Activated CD8-positive, alpha-beta memory T cell treated with anti-CD3 and anti-CD28 coated beads for 4 hours (primary cell): ENCODE results near the gene HOXA4.

Source experiments
- DNase-seq, 2 donors: peaks; one replicate each; pipeline ENCODE4 v3.0.0-alpha.2; 2020; ENCODE audit warnings: low read depth in 2 of 2

HOXA4 gene

DNA sequence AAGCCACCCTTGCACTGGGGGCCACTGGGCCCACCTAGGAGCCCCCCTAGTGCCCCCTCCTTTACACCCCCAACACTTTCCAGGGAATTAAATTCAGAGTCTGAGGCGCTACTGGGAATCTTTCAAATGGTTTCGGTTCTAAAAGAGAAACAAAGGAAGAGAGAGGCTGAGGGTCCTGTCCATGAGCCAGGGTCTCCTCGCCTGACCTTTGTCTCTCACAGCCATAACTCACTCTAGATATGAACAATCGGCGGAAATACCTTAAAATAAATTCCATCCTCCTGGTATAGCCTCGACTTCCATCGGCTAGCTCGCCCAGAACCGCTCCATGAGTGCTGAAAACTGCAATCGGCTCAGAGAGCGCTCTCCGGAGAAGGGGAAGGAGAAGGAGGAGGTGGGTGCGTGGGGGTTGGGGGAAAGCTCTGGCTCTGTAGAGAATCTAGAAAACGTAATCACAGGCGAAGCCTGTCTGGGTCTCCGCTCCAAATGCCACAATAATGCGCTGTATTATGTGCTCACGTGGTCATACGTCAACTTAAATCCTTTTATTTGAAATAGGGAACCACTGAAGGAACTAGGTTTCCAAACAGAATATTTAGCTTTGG is 12.6 kb downstream of the HOXA4 start:
- no peak for DNase-seq

DNA sequence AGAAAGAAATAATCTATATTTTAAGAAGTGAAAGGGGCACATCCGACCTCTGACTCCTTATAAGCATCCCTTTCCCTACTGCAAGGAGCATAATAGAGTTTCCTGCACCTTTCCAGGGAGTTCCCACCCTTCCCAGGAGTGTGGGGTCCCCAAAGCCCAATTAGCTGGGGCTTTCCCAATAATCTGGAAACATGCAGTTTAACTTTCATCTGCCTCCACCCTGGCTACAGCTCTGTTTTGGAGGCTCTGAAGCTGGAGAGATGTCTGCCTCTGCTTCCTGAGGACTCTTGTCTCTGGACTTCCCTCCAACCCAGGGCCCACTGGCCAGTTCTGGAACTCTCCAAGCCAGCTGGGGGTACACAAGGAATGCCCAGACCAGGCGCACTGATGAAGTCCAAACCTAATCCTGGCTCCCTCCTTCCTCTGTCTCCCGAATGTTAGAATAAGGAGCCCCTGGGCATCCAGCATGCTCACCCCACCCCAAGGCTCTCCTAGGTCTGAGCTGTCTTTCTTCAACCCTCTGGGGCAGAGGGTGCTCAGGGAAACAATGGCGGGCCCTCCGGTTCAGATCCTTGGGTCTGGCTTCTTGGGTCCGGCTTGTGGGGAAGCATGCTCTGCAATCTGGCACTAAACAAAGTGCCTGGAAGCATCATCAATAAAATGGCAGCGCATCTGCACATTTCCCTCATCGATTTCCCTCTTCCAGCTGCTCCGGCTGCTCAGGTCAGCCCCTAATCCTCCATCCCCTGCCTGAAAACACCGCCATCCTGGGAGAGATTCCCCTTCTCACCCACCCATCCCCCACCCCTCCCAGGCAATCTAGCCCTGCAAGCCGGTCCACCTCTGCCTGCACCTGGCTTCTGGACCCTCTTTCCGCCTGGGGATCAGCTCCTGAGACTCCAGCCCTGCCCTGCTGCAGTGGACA is 13.3 kb downstream of the HOXA4 start:
- DNase-seq, result no peak

- DNase-seq, result no peak
Observed at GRCh38 chr7:27116031-27116961, 14.3 kb downstream of the HOXA4 start.

GRCh38 chr7:27115221-27116026 is 15.1 kb downstream of the HOXA4 start:
- no peak for DNase-seq

DNA sequence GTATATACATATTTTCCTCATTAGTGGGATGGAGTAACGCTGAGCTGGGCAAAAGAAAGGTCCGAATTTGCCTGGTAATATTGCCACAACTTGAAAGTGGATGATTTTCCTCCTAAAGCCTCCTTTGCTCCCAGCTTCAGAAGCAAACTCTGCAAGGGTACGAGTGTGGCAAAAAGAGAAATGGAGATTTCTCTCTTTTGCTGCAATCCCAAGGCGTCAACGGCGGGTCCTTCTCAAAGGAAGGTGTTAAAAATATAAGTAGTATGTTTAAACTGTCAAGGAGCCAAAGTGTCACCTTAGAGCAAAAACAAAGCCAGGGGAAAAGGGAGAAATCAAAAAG is 15.7 kb downstream of the HOXA4 start:
- DNase-seq, result no peak

- DNase-seq, result no peak
Observed at GRCh38 chr7:27113991-27114769, 16.4 kb downstream of the HOXA4 start.

GRCh38 chr7:27112955-27113949 is 17.3 kb downstream of the HOXA4 start:
- DNase-seq, result no peak

DNA sequence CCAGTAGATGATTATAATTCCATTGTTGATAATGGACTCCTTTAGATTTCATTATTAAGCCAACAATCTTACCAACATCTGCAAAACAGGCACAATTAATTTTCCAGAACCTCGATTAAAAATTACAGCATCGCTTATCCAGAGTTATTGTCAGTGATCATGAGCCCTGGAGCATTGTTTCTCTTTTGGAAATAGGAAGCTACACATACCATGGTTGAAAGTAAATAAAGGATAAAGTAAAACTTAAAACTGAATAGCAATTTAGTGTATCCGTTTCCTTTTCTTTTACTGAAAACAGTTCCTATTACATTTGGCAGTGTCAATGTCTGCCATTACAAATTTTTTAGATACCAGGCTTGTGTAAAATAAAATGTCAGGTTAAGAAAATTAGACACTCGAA is 18.2 kb downstream of the HOXA4 start:
- no peak for DNase-seq

GRCh38 chr7:27111751-27112277 is 18.7 kb downstream of the HOXA4 start:
- DNase-seq, result no peak

- no peak for DNase-seq
Observed at GRCh38 chr7:27111042-27111750, 19.4 kb downstream of the HOXA4 start.

GRCh38 chr7:27110186-27111031 is 20.1 kb downstream of the HOXA4 start:
- no peak for DNase-seq

- no peak for DNase-seq
Observed at GRCh38 chr7:27109466-27110185, 20.9 kb downstream of the HOXA4 start.

- DNase-seq, result no peak
Observed at GRCh38 chr7:27108390-27109127, 22.0 kb downstream of the HOXA4 start.

- no peak for DNase-seq
Observed at GRCh38 chr7:27107391-27108381, 22.9 kb downstream of the HOXA4 start.

DNA sequence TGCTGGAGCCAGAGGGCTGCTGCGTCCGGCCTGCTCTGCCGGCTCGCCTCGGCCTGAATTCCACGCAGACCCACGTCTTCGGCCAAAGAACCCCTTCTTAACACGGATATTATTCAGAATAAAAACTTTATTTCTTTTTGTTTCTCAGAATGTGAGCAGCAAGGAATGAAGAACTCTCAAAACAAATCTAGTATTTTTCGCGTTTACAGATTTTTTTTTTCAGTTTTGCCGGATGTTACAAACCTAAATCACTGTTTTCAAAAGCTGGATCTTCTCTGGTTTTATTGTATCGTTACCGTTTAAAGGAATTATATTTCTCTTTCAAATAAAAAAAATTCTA is 23.7 kb downstream of the HOXA4 start:
- no peak for DNase-seq
